GM06990 (cell line): Measurements from ENCODE around the gene DDO.
A peak's percentile ranks its signal among the peaks of the same experiment; 100 is the strongest.
"Not testable (repeated sequence)": the region's sequence is repeated elsewhere in the genome, so short reads cannot be mapped to it uniquely, and the experiment has no call there.

Source experiments
- DNase-seq: peaks from one replicate; pipeline ENCODE4 v3.0.0-alpha.2; 2011; ENCODE audit not compliant: insufficient read length; ENCODE audit errors: extremely low read depth
- H3K27me3 ChIP-seq: replicated peaks from 2 replicates; pipeline ENCODE4 v1.6.0; 2011; ENCODE audit warnings: low read length; ENCODE audit not compliant: control insufficient read depth, insufficient read depth
- H3K36me3 ChIP-seq: 2 replicates; pipeline ENCODE4 v1.5.1; 2011; ENCODE audit warnings: low read length; ENCODE audit not compliant: control insufficient read depth, insufficient read depth
- H3K4me3 ChIP-seq: replicated peaks from 2 replicates; pipeline ENCODE4 v1.5.1; 2011; ENCODE audit warnings: low read depth, mild to moderate bottlenecking, control low read depth, low read length
- TF ChIP-seq, protein P1 (sequence below): IDR thresholded peaks from 2 replicates; pipeline ENCODE4 v1.5.1; 2011; ENCODE audit warnings: low read length, control low read depth, mild to moderate bottlenecking, inconsistent platforms; ENCODE audit not compliant: insufficient read depth, poor library complexity, severe bottlenecking

Gene DDO

GRCh38 chr6:110457567-110458175, 42.3 kb upstream of the DDO start:
- TF ChIP-seq, protein P1, sequence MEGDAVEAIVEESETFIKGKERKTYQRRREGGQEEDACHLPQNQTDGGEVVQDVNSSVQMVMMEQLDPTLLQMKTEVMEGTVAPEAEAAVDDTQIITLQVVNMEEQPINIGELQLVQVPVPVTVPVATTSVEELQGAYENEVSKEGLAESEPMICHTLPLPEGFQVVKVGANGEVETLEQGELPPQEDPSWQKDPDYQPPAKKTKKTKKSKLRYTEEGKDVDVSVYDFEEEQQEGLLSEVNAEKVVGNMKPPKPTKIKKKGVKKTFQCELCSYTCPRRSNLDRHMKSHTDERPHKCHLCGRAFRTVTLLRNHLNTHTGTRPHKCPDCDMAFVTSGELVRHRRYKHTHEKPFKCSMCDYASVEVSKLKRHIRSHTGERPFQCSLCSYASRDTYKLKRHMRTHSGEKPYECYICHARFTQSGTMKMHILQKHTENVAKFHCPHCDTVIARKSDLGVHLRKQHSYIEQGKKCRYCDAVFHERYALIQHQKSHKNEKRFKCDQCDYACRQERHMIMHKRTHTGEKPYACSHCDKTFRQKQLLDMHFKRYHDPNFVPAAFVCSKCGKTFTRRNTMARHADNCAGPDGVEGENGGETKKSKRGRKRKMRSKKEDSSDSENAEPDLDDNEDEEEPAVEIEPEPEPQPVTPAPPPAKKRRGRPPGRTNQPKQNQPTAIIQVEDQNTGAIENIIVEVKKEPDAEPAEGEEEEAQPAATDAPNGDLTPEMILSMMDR = peak; percentile 66
- not testable (repeated sequence) for DNase-seq, H3K36me3 ChIP-seq, H3K27me3 ChIP-seq, H3K4me3 ChIP-seq

DNA sequence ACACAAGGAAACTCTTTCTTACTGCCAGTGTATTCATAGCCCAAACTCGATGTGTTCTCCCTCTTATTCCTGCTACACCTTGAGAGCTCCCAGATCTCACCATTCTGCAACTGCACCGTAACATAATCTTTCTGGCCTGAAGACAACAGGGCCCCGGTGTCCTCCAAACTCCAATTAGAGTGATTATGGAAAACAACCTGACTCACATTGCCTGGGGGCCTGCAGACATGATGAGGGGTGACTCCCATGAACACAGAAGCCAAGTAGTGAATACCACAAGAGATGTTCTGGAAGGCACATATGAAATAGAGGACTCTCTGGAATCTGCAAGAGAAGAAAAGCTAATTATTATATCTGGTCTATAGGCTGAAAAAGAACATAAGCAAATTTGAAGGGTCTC, 41.3 kb upstream of the DDO start:
- no peaks in the 10 kb centered on the region for H3K36me3 ChIP-seq
- H3K4me3 ChIP-seq = no peak overlapping the region
- H3K27me3 ChIP-seq = no peaks in the 10 kb centered on the region; the same call in 1 of the 2 replicates
- no peak for DNase-seq
- TF ChIP-seq, protein P1 = no peak

- H3K36me3 ChIP-seq = no peaks in the 10 kb centered on the region
- H3K4me3 ChIP-seq = no peak overlapping the region
- DNase-seq = no peak
- TF ChIP-seq, protein P1 = no peak
- no peaks in the 10 kb centered on the region for H3K27me3 ChIP-seq
Measured at GRCh38 chr6:110449541-110449895, 34.1 kb upstream of the DDO start.

DNA sequence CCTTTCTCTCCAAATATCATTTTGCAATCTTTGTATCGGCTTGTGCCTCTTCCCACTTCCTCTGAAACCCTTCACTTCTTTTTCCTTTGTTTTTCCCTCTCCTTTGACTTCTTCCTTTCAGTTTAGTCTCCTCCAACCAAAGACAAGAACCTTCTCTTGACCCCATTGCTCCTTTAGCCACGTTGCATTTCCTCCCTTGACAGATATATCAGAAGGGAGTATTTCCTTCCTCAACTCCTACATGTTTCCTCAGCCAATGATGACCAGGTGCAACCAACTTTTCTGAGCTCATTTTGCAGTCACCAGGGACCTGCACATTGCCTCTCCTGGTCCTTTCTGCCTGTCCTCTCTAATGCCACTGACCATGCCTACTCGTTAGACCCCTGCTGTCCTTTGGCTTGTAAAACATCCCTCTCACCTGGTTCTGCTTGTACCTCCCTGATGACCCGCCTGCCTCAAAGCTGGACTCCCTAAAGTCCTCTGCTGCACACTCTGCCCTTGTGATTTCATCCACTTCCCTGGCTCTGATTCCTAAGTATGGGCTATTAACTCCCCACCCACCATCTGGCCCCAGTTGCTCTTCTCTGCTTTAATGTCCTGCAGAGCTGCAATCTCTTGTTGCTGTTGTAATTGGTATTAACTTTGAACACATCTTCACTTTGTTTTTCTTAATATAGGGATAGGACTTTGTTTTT, 33.6 kb upstream of the DDO start:
- Histone ChIP-seq H3K4me3 (no peak overlapping the region), H3K27me3 (no peaks in the 10 kb centered on the region), H3K36me3 (no peaks in the 10 kb centered on the region)
- DNase-seq = no peak
- TF ChIP-seq, protein P1 = no peak

GRCh38 chr6:110447761-110448160, 32.4 kb upstream of the DDO start:
- Histone ChIP-seq H3K27me3 (no peaks in the 10 kb centered on the region), H3K36me3 (no peaks in the 10 kb centered on the region), H3K4me3 (no peak overlapping the region)
- no peak for DNase-seq
- TF ChIP-seq, protein P1 = no peak
